Stimulated activated CD4-positive, alpha-beta T cell treated with anti-CD3 and anti-CD28 coated beads, Interleukin-15, amount 100 ng/mL, for 1 hour (primary cell): ENCODE data around the gene PTOV1.

Source experiments
- DNase-seq, 2 donors: peaks; one replicate each; pipeline ENCODE4 v3.0.0-alpha.2; 2020; ENCODE audit warnings: low read depth in 1 of 2, low spot score in 1 of 2

Gene PTOV1

GRCh38 chr19:49850487-49851342, at the start of gene PTOV1:
Gene PTOV1 (plus strand): TSS chr19:49851159.
- DNase-seq = peak; percentile 78 to 82

- DNase-seq = no peak
Measured at GRCh38 chr19:49801401-49801888, 49.5 kb upstream of the PTOV1 start.

GRCh38 chr19:49801966-49802661, 48.8 kb upstream of the PTOV1 start:
- DNase-seq = no peak

- DNase-seq = no peak
Measured at GRCh38 chr19:49802836-49803528, 48.0 kb upstream of the PTOV1 start.

- DNase-seq = no peak
Measured at GRCh38 chr19:49803529-49803856, 47.5 kb upstream of the PTOV1 start.

GRCh38 chr19:49805822-49806619, 44.9 kb upstream of the PTOV1 start:
- no peak for DNase-seq

- no peak for DNase-seq
Measured at GRCh38 chr19:49806620-49806959, 44.4 kb upstream of the PTOV1 start.

- no peak for DNase-seq
Measured at GRCh38 chr19:49807058-49807903, 43.7 kb upstream of the PTOV1 start.

GRCh38 chr19:49807904-49808675, 42.9 kb upstream of the PTOV1 start:
- no peak for DNase-seq

- peak; percentile 74 to 78 for DNase-seq
Measured at GRCh38 chr19:49808711-49809159, 42.2 kb upstream of the PTOV1 start.

GRCh38 chr19:49809160-49809940, 41.6 kb upstream of the PTOV1 start:
- DNase-seq = peak in 1 of 2 donors; percentile 31

GRCh38 chr19:49809941-49810389, 41.0 kb upstream of the PTOV1 start:
- DNase-seq = no peak

GRCh38 chr19:49811328-49811727, 39.6 kb upstream of the PTOV1 start:
- DNase-seq = no peak

GRCh38 chr19:49812452-49812996, 38.4 kb upstream of the PTOV1 start:
- no peak for DNase-seq

GRCh38 chr19:49812997-49813861, 37.7 kb upstream of the PTOV1 start, which contains the start of gene FUZ:
Gene FUZ (minus strand): TSS chr19:49813292. CDS start chr19:49813106, 186 bp downstream.
- DNase-seq = peak; percentile 75 to 77

GRCh38 chr19:49814010-49814409, 36.9 kb upstream of the PTOV1 start:
- DNase-seq = no peak

- no peak for DNase-seq
Measured at GRCh38 chr19:49816590-49816989, 34.4 kb upstream of the PTOV1 start.
